MM.1S (cell line): ENCODE results near the gene CHMP2B.
"Not testable (repeated sequence)": the region's sequence is repeated elsewhere in the genome, so short reads cannot be mapped to it uniquely, and the experiment has no call there.

Experiments
- DNase-seq: peaks from one replicate; pipeline ENCODE4 v3.0.0-alpha.2; 2015
- H2AFZ ChIP-seq: fragments of 300-600 bp; sonication (generic); 2 replicates; pipeline ENCODE4 v1.6.0; 2016; ENCODE audit warnings: antibody characterized with exemption, low read length
- H3F3A ChIP-seq: fragments of 300-600 bp; sonication (generic); 2 replicates; pipeline ENCODE4 v1.6.1; 2016; ENCODE audit warnings: mild to moderate bottlenecking, antibody characterized with exemption, low read length, moderate library complexity, mixed read lengths; ENCODE audit not compliant: insufficient read depth
- H3K27ac ChIP-seq: fragments of 300-600 bp; sonication (generic); 2 replicates; pipeline ENCODE4 v1.5.1; 2016; ENCODE audit warnings: mild to moderate bottlenecking, low read length
- H3K27me3 ChIP-seq: fragments of 300-600 bp; sonication (generic); replicated peaks from 2 replicates; pipeline ENCODE4 v1.6.0; 2016; ENCODE audit warnings: low read length; ENCODE audit not compliant: insufficient read depth
- H3K36me3 ChIP-seq: fragments of 300-600 bp; sonication (generic); replicated peaks from 2 replicates; pipeline ENCODE4 v1.6.1; 2016; ENCODE audit warnings: mild to moderate bottlenecking, low read length, mixed read lengths; ENCODE audit not compliant: insufficient read depth
- H3K4me1 ChIP-seq: fragments of 300-600 bp; sonication (generic); 2 replicates; pipeline ENCODE4 v1.6.1; 2016; ENCODE audit warnings: low read length, mixed read lengths
- H3K4me2 ChIP-seq: fragments of 300-600 bp; sonication (generic); 2 replicates; pipeline ENCODE4 v1.6.0; 2016; ENCODE audit warnings: low read depth, low read length
- H3K4me3 ChIP-seq: fragments of 300-600 bp; sonication (generic); 2 replicates; pipeline ENCODE4 v1.5.1; 2016; ENCODE audit warnings: low read length, mixed read lengths
- H3K79me2 ChIP-seq: fragments of 300-600 bp; sonication (generic); 2 replicates; pipeline ENCODE4 v1.6.1; 2016; ENCODE audit warnings: mixed run types, low read length, mixed read lengths
- H3K9ac ChIP-seq: fragments of 300-600 bp; sonication (generic); 2 replicates; pipeline ENCODE4 v1.6.1; 2016; ENCODE audit warnings: low read length, mixed read lengths
- H3K9me2 ChIP-seq: fragments of 300-600 bp; sonication (generic); replicated peaks from 2 replicates; pipeline ENCODE4 v1.6.1; 2016; ENCODE audit warnings: mild to moderate bottlenecking, low read length, mixed read lengths; ENCODE audit not compliant: insufficient read depth
- H3K9me3 ChIP-seq: fragments of 300-600 bp; sonication (generic); replicated peaks from 2 replicates; pipeline ENCODE4 v1.6.1; 2016; ENCODE audit warnings: mild to moderate bottlenecking, low read length, mixed read lengths; ENCODE audit not compliant: insufficient read depth
- H4K20me1 ChIP-seq: fragments of 300-600 bp; sonication (generic); 2 replicates; pipeline ENCODE4 v1.6.1; 2016; ENCODE audit warnings: mild to moderate bottlenecking, low read length, moderate library complexity, mixed read lengths; ENCODE audit not compliant: insufficient read depth
- CTCF ChIP-seq: fragments of 300-600 bp; sonication (generic); IDR thresholded peaks from 2 replicates; pipeline ENCODE4 v1.5.1; 2016; ENCODE audit warnings: antibody characterized with exemption, low read length, mixed read lengths
- EZH2 ChIP-seq: fragments of 300-600 bp; sonication (generic); optimal IDR thresholded peaks from 2 replicates; pipeline ENCODE3; 2017; ENCODE audit warnings: low read depth, mild to moderate bottlenecking, antibody characterized with exemption, low read length, mixed read lengths
- EZH2phosphoT487 ChIP-seq: fragments of 300-600 bp; sonication (generic); IDR thresholded peaks from 2 replicates; pipeline ENCODE4 v1.6.1; 2018; ENCODE audit warnings: antibody characterized with exemption, low read length

Gene CHMP2B

GRCh38 chr3:87298111-87298718, 71.1 kb downstream of the CHMP2B start:
- Histone ChIP-seq H3K4me2 (no peak overlapping the region), H3K36me3 (no peaks in the 10 kb centered on the region), H3K79me2 (no peaks in the 10 kb centered on the region), H3K27me3 (no peaks in the 10 kb centered on the region), H3K4me1 (no peaks in the 10 kb centered on the region), H2AFZ (no peak overlapping the region), H3F3A (no peaks in the 10 kb centered on the region), H3K9ac (no peak overlapping the region), H3K27ac (no peak overlapping the region), H3K9me2 (no peaks in the 10 kb centered on the region), H3K9me3 (no peaks in the 10 kb centered on the region), H4K20me1 (no peaks in the 10 kb centered on the region), H3K4me3 (no peak overlapping the region)
- peak; percentile 46 for DNase-seq
- TF ChIP-seq CTCF (peak; percentile 66), EZH2phosphoT487 (no peak), EZH2 (no peak)

DNA sequence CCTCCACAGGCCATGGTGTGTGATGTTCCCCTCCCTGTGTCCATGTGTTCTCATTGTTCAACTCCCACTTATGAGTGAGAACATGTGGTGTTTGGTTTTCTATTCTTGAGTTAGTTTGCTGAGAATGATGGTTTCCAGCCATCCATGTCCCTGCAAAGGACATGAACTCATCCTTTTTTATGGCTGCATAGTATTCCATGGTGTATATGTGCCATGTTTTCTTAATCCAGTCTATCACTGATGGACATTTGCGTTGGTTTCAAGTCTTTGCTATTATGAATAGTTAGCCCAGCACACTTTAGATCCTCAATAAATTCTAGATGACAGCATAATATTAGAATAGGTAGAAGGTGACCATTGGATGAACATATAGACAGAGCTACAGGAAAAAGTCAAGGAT, 77.9 kb downstream of the CHMP2B start:
- not testable (repeated sequence) for H3K27ac ChIP-seq, H3K4me1 ChIP-seq, H3K79me2 ChIP-seq, H3K4me2 ChIP-seq, H3K9me2 ChIP-seq, H3K36me3 ChIP-seq, H2AFZ ChIP-seq, H3K4me3 ChIP-seq, H3F3A ChIP-seq, H3K9ac ChIP-seq, DNase-seq, H3K9me3 ChIP-seq, H3K27me3 ChIP-seq, H4K20me1 ChIP-seq
